A549 (cell line): ENCODE data around the gene CCDC7. TPM values are rescaled to one million over a fixed set of nuclear protein-coding genes. Genes with fewer than 3 reads are reported as not detected.

Experiments used
- ATAC-seq, 2 experiments: fragments of 200-7000 bp in 1 of 2; fragments of >200 bp in 1 of 2; cut with Nextera tagmentation in 1 of 2; cut with Tn5 transposase in 1 of 2; 3 replicates each; pipeline versions ENCODE4 v1.8.0 to v1.9.1; 2018 to 2020; ENCODE audit warnings: mild to moderate bottlenecking in 1 of 2, moderate library complexity in 1 of 2
- CTCF ChIA-PET: fragments of 300-600 bp; sonication (Branson Sonifier 250); formaldehyde crosslinking; extraction: SDS; loops from one replicate; lab custom pipeline; 2021; ENCODE audit warnings: antibody characterized with exemption, inconsistent platforms; lab: Yijun Ruan, JAX
- POLR2A ChIA-PET: fragments of 350-600 bp; formaldehyde crosslinking; extraction: SDS; loops from one replicate; lab custom pipeline; 2021; ENCODE audit warnings: antibody characterized with exemption, inconsistent platforms; lab: Yijun Ruan, JAX
- DNase-seq, 2 experiments: peaks; one replicate each; pipeline versions ENCODE4 v3.0.0 to v3.0.0-alpha.2; 2011 to 2016; ENCODE audit warnings: low read depth in 1 of 2, low spot score in 1 of 2
- FAIRE-seq: peaks from 2 replicates; lab custom pipeline; 2011; peaks lifted over from hg19 to GRCh38; lab: Jason Lieb, UNC
- H3K27ac ChIP-seq, 2 experiments: fragments of >200 bp; sonication (Bioruptor Twin); formaldehyde crosslinking; 3 replicates each; pipeline ENCODE4 v1.5.1; 2016 to 2017
- H3K4me1 ChIP-seq: fragments of >200 bp; sonication (Bioruptor Twin); formaldehyde crosslinking; 3 replicates; pipeline ENCODE4 v1.6.1; 2016
- H3K4me2 ChIP-seq: fragments of >200 bp; sonication (Bioruptor Twin); formaldehyde crosslinking; 3 replicates; pipeline ENCODE4 v1.6.1; 2016
- H3K4me3 ChIP-seq: fragments of >200 bp; sonication (Bioruptor Twin); formaldehyde crosslinking; 3 replicates; pipeline ENCODE4 v1.5.1; 2016
- H3K9me3 ChIP-seq: fragments of >200 bp; sonication (Bioruptor Twin); formaldehyde crosslinking; 3 replicates; pipeline ENCODE4 v1.6.1; 2016
- BHLHE40 ChIP-seq: IDR thresholded peaks from 2 replicates; pipeline ENCODE4 v1.6.1; 2012; ENCODE audit warnings: low read depth, low read length, inconsistent platforms
- EHF ChIP-seq: fragments of 250-450 bp; sonication (Bioruptor Pico); IDR thresholded peaks from 2 replicates; pipeline ENCODE4 v1.5.0; 2020; ENCODE audit warnings: mild to moderate bottlenecking
- EHMT2 ChIP-seq: fragments of 200-600 bp; sonication (generic); IDR thresholded peaks from 2 replicates; pipeline ENCODE4 v1.6.1; 2016; ENCODE audit warnings: antibody characterized with exemption, low read depth, mild to moderate bottlenecking, moderate library complexity
- EP300 ChIP-seq, 2 experiments: fragments of >200 bp; sonication (Bioruptor Twin); formaldehyde crosslinking; IDR thresholded peaks; 2 replicates in 1 of 2; 3 replicates in 1 of 2; pipeline ENCODE4 v1.6.1; 2016 to 2017
- HMGXB4 ChIP-seq: fragments of 250-450 bp; sonication (Bioruptor Pico); IDR thresholded peaks from 2 replicates; pipeline ENCODE4 v1.5.0; 2021; ENCODE audit warnings: mild to moderate bottlenecking, moderate library complexity, borderline replicate concordance
- HOXA7 ChIP-seq: fragments of 250-450 bp; sonication (Bioruptor Pico); IDR thresholded peaks from 2 replicates; pipeline ENCODE4 v1.5.0; 2020; ENCODE audit warnings: mild to moderate bottlenecking, moderate library complexity
- MAZ ChIP-seq: fragments of 150-350 bp; IDR thresholded peaks from 2 replicates; pipeline ENCODE4 v1.6.1; 2014; ENCODE audit warnings: antibody characterized with exemption, low read depth, low read length, borderline replicate concordance
- NPAS2 ChIP-seq: fragments of 250-450 bp; sonication (Bioruptor Pico); IDR thresholded peaks from 2 replicates; pipeline ENCODE4 v1.8.0; 2022; ENCODE audit warnings: mild to moderate bottlenecking, moderate library complexity, borderline replicate concordance
- PBX3 ChIP-seq: IDR thresholded peaks from 2 replicates; pipeline ENCODE4 v1.6.1; 2012
- RAD21 ChIP-seq, 2 experiments: fragments of >200 bp in 1 of 2; sonication (Bioruptor Twin) in 1 of 2; formaldehyde crosslinking in 1 of 2; IDR thresholded peaks in 1 of 2; conservative IDR thresholded peaks in 1 of 2; 2 replicates in 1 of 2; 3 replicates in 1 of 2; pipeline ENCODE4 v1.6.1; 2012 to 2018; ENCODE audit warnings: inconsistent platforms in 1 of 2
- RCOR1 ChIP-seq: fragments of 150-350 bp; IDR thresholded peaks from 2 replicates; pipeline ENCODE4 v1.6.1; 2014; ENCODE audit warnings: antibody characterized with exemption, low read length, low read depth
- RFX5 ChIP-seq: fragments of 450-650 bp; IDR thresholded peaks from 2 replicates; pipeline ENCODE4 v1.7.1; 2014; ENCODE audit warnings: antibody characterized with exemption, mild to moderate bottlenecking, moderate library complexity
- SREBF2 ChIP-seq: fragments of 450-650 bp; IDR thresholded peaks from 2 replicates; pipeline ENCODE4 v1.6.1; 2014; ENCODE audit warnings: mild to moderate bottlenecking, moderate library complexity
- USF2 ChIP-seq: fragments of 450-650 bp; IDR thresholded peaks from 2 replicates; pipeline ENCODE4 v1.6.1; 2014; ENCODE audit warnings: antibody characterized with exemption
- ZSCAN20 ChIP-seq: fragments of 250-450 bp; sonication (Bioruptor Pico); IDR thresholded peaks from 2 replicates; pipeline ENCODE4 v1.8.0; 2022; ENCODE audit warnings: mild to moderate bottlenecking, moderate library complexity
- WGBS: methylation state at CpG from one replicate; pipeline ENCODE4 v1.1.6; 2017; ENCODE audit errors: missing lambda C conversion rate; 5-methylcytosine and 5-hydroxymethylcytosine counted together
- polyA plus RNA-seq, 4 experiments: library from polyadenylated mRNA; depleted of rRNA in 3 of 4; stranded (reverse); fragments of >200 nt; fragmentation: RNase III in 1 of 4; extraction: RNeasy Plus Mini Kit Qiagen cat#74134 plus additional on column Dnase treatment in 1 of 4; gene quantifications; 2 replicates in 3 of 4; 3 replicates in 1 of 4; pipeline ENCODE4 v1.2.3, GENCODE V29; 2011 to 2017
- TF ChIP-seq, protein P1 (sequence below): IDR thresholded peaks from 2 replicates; pipeline ENCODE4 v1.6.1; 2012

CCDC7 gene
- polyA plus RNA-seq, 2 of the 4 experiments (the other 2 are of a cell fraction), result 1.2 to 2.9 TPM

DNA sequence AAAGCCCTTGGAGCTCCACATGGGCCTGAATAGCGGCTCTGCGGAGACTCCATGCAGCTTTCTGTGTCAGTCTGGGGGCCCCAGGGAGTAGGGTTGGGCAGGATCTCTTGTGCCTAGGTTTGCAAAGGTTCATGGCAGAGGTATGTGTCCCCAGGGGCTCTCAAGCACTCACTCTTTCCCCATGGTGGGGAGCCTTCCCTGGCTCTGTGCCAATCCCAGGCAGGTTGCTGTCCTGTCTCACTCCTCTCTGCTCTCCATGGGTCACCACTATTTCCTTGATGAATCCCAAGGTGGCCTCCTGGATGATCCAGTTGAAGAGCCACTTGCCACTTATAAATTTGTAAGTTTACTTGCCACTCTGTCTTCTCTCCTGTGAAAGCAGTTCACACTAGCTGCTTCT is 238.4 kb downstream of the CCDC7 start:
- FAIRE-seq (no peak), ATAC-seq (no peak), DNase-seq (no peak)
- POLR2A ChIA-PET, result no interaction called here
- TF ChIP-seq EP300 (IDR thresholded peaks at IDR 0.05) (no peak), EHMT2 (no peak)
- WGBS, result no CpG with 5 or more reads among the region's 2 CpGs
- CTCF ChIA-PET, result no interaction called here
- Histone ChIP-seq H3K27ac (no peak overlapping the region), H3K4me1 (no peaks in the 10 kb centered on the region), H3K4me2 (no peak overlapping the region), H3K4me3 (no peak overlapping the region), H3K9me3 (peaks cover 4% of the 10 kb centered on the region; the same call in 2 of the 3 replicates)

DNA sequence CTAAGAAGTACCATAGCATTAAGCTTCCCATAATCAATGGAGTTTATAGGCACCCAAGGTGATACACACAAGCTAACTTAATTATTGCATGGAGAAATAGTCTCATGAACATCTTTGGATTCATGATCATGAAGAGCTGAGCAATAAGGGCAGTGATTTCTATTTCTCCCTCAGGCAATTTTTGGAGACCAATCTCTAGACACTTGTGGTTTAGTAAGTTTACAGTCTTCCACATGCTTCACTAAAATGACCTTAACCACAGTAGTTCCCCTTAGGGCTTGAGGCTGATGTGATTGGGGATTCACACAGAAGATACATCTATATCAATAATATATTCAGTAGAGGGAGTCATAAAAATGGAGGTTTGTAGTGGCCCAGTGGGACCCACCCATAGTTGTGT is 241.2 kb downstream of the CCDC7 start:
- H3K4me1 ChIP-seq, result no peaks in the 10 kb centered on the region
- ChIA-PET POLR2A (no interaction called here), CTCF (no interaction called here)
- H3K4me3 ChIP-seq, result no peak overlapping the region
- H3K9me3 ChIP-seq, result peaks cover 4% of the 10 kb centered on the region; the same call in 2 of the 3 replicates
- DNase-seq (no peak), FAIRE-seq (no peak), ATAC-seq (no peak)
- no peak overlapping the region for H3K4me2 ChIP-seq
- H3K27ac ChIP-seq, result no peak overlapping the region
- TF ChIP-seq ZSCAN20 (CRISPR knock-in tag), result no peak
- no peak for TF ChIP-seq RFX5
- no peak for TF ChIP-seq PBX3
- TF ChIP-seq MAZ, result no peak
- no peak for TF ChIP-seq RCOR1
- TF ChIP-seq NPAS2, result no peak
- no peak for TF ChIP-seq HMGXB4
- no peak for TF ChIP-seq USF2
- TF ChIP-seq SREBF2, result no peak

- no peak for TF ChIP-seq EHF (CRISPR knock-in tag)
- Histone ChIP-seq H3K27ac (no peak overlapping the region), H3K4me2 (no peak overlapping the region), H3K4me3 (no peak overlapping the region), H3K9me3 (peaks cover 4% of the 10 kb centered on the region; the same call in 2 of the 3 replicates), H3K4me1 (no peaks in the 10 kb centered on the region)
- ChIA-PET CTCF (no interaction called here), POLR2A (no interaction called here)
- no peak for FAIRE-seq
- WGBS, result 52% methylated on average over 2 of the region's 2 CpGs
- no peak for DNase-seq
- ATAC-seq, result no peak
Observed at GRCh38 chr10:32687546-32687945, 241.6 kb downstream of the CCDC7 start.

- H3K9me3 ChIP-seq, result peaks cover 9% of the 10 kb centered on the region; the same call in 2 of the 3 replicates
- DNase-seq (no peak), ATAC-seq (no peak), FAIRE-seq (no peak)
- POLR2A ChIA-PET, result no interaction called here
- H3K4me1 ChIP-seq, result no peaks in the 10 kb centered on the region
- CTCF ChIA-PET, result no interaction called here
- no peak overlapping the region for H3K4me3 ChIP-seq
- WGBS, result 9% methylated on average over 1 of the region's 1 CpG
- no peak overlapping the region for H3K27ac ChIP-seq
- no peak overlapping the region for H3K4me2 ChIP-seq
- TF ChIP-seq BHLHE40 (no peak), HOXA7 (CRISPR knock-in tag) (no peak), USF2 (no peak), RAD21 (conservative IDR thresholded peaks at IDR 0.05 in 1 of 2, IDR thresholded peaks at IDR 0.05 in 1 of 2) (no peak)
- TF ChIP-seq, protein P1, sequence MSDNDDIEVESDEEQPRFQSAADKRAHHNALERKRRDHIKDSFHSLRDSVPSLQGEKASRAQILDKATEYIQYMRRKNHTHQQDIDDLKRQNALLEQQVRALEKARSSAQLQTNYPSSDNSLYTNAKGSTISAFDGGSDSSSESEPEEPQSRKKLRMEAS, result no peak
Observed at GRCh38 chr10:32692174-32692573, 246.2 kb downstream of the CCDC7 start.
